DLD1 (cell line): ENCODE data around the gene GAL3ST2.
"Not testable (repeated sequence)": the region's sequence is repeated elsewhere in the genome, so short reads cannot be mapped to it uniquely, and the experiment has no call there.

ENCODE experiments used
- in situ Hi-C: cut with HindIII; loops from 2 replicates; pipeline ENCODE4 v1.10.0; 2017; ENCODE audit warnings: low sequenced_read_pairs

Gene GAL3ST2

DNA sequence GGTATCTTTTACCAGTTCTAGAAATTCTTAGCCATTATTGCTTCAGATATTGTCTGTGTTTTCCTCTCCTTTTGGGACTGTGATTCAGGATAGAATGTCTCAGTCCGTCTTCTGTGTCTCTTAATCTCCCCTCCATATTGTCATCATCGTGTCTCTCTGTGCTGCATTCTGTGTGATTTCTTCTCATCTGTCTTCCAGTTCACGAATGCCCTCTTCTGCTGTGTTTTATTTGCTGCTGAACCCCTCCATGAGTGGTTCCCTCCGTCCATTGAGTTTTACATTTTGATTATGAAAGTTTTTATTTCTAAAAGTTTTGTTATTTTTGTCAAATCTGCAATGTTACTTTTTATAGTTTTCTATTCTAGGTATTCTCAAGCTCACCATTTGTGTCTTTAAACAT lies 30.5 kb upstream of the GAL3ST2 start:
- in situ Hi-C loops, result no loop called here

DNA sequence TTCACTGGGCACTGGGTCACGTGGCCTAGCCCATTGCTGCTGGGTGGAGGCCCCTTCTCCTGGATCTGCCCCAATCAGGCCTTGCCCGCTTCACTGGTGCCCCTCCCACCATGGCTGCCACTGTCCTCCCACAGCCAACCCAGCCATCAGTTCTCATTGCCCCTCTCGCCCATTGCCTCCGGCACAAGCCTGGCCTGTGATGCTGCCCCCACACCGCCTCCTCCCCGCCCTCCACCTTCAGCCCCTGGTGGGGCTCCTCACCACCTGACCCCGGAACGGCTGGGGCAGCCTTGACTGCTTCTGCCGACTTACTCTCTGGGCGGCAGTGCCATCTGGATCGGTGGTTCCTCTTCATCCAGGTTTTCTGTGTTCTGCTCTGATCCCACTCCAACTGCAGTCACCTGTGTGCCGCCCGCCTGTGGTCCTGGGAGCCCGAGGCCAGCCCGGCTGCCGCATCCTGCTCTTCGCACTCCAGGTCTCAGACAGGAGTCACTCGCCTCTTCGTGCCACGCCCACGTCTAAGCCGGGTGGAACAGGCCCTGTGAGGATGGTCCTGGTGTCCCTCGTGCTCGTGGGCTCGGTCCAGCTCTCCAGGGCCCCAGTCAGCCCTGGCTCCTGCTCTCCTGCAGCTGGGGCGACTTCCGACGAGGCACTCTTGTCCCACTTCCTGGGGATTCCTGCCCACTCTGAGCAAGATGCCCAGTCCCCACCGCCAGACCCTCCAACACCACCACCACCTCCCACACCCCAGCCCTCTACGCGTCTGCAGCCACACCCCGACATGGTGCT lies 28.0 kb upstream of the GAL3ST2 start:
- in situ Hi-C loops, result no loop called here

DNA sequence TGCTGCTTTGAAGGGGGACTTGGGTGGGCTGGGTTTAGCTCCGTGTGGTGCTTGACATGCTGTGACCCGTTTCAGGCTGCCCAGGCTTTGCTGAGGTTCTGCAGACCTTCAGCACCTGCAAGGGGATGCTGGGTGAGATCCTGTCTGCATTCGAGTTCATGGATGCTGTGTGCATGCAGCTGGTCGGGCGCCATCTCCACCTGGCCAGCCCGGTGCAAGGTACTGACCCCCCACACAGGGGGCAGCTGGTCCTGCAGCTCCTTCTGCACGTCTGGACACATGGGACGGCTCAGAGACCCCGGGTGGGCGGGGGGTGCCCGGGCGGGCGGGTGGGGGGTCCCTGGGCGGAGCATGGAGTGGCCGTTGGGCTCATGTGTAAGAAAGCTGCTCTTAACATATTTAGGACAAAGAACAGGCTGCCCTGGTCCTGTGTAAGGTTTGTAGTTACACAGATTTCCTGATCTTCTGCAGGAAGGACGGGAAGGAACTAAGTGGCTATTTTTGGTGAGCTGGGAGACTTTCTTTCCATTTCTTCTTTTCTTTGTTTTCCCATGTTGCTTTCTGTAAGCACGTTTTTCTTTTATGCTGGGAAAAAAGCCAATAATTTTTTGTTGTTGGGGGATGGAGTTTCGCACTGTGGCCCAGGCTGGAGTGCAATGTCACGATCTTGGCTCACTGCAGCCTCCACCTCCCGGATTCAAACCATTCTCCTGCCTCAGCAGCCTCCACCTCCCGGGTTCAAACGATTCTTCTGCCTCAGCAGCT lies 26.4 kb upstream of the GAL3ST2 start:
- in situ Hi-C loops, result no loop called here

DNA sequence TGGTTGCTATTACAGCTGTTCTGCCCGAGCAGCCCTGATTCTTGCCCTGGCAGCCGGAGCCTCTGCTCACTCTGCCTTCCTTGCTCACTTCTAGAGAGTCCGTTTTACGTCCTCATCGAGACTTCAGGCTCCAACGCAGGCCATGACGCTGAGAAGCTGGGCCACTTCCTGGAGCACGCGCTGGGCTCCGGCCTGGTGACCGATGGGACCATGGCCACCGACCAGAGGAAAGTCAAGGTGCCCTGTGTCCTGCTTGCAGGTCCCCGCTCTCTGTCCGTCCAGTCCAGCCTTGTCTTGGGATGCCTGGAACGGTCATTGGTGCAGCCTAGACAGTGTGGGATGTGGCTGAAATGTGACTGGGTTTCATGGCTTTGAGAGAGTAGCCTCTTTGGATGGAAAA lies 25.5 kb upstream of the GAL3ST2 start:
- in situ Hi-C loops, result no loop called here

DNA sequence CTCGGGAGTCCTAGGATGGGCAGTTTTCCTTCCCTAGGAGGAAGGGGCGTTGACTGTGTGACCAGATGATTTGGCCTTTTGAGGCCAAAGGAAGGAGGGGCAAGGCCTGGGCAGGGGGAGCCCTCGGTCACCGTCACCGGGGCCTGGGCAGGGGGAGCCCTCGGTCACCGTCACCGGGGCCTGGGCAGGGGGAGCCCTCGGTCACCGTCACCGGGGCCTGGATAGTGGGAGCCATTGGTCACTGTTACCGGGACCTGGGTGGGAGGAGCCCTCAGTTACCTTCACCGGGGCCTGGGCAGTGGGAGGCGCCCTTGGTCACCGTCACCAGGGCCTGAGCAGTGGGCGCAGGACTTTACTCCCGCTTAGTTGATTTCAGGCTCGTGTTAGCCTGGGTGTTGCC lies 24.8 kb upstream of the GAL3ST2 start:
- in situ Hi-C loops, result no loop called here

DNA sequence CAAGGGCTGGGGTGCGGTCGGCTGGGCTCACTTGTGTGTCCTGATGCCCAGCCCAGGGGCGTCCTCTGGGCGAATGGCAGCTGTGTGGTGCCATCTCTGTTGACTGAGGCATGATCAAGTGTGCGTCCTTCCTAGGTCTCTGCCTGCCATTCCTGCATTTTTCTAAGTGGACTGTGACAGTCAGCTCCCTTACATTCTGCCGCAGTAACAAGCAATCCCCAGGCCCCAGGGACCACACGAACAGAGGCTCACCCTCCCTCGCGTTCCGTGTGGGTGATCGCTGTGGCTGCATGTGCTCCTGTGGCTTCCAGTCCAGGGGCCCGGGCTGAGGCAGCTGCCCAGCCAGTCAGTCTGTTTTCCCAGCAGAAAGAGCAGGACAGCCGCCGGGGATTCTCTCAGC lies 24.4 kb upstream of the GAL3ST2 start:
- in situ Hi-C loops, result no loop called here

DNA sequence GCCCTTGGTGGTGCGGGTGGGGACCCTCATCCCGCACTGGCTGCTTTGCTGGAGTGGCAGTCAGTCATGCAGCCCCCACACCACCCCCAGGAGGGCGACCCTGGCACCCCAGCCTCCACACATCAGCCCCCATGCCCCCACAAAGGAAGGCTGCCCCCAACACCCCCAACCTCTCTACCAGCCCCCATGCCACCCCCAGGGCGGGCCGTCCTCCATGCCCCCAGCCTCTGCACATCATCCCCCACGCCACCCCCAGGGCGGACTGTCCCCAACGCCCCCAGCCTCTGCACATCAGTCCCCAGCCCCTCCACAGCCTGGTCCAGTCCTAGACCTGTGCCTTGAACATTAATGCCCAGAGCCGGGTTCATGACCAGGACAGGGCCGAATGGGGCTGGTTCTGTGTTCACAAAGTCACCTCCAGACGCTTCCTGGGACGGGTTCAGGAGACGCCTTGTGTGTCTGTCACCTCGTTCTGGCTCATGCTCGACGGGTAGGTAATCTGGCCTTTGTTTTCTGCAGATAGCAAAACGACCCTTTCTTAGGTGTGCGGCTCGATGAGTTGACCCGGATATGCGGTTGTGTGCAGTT lies 23.8 kb upstream of the GAL3ST2 start:
- in situ Hi-C loops, result no loop called here

DNA sequence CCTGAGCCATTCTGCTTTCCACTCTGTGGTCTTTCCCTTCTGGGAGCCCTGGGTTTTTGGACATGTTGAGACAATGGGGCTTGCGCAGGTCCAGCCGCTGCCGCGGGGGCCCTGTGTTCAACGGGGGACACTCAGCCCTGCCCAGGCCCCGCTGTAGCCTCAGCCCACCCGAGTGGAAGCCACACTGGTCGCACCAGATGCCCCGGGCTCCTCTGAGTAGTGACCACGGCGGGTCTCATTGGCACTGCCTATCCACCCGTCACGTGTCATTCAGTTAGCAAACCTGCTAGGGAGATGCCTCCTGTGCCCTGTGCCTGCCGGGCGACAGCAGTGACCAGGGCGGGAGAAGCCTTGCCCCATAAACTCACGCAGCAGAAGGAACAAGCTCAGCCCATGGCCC lies 23.1 kb upstream of the GAL3ST2 start:
- in situ Hi-C loops, result no loop called here

DNA sequence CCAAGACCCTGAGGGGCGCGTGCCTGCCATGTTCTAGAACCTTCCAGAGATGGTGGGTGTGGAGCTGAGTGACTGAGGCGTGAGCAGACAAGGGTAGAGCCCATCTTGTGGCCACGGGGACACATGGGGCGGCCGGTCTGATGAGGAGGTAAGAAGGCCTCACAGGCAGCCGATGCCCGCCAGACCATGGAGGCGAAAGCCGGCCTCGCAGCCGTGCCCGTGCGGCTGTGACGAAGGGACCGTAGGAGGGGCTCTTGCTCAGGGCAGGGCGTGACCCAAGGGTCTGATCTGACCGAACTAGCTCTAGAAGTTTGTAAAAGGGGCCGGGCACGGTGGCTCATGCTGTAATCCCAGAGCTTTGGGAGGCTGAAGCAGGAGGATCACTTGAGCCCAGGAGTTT lies 22.6 kb upstream of the GAL3ST2 start:
- in situ Hi-C loops, result no loop called here

DNA sequence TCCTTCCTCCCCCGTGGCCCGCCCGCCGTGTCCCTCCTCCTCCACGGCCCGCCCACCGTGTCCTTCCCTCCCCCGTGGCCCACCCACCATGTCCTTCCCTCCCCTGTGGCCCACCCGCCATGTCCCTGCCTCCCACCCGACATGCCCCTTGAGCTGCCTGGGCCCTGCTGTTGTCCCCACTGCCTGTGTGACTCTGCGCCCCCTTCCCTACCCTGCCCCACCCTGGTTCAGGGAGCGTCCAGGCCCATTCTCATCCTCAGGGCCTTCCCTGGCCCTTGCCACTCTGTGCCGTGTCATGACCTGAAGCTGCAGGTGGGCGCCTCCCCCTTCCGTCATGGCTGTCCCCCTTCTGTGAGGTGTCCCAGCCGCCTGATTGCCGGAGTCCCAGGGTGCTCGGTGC lies 21.5 kb upstream of the GAL3ST2 start:
- in situ Hi-C loops, result no loop called here

DNA sequence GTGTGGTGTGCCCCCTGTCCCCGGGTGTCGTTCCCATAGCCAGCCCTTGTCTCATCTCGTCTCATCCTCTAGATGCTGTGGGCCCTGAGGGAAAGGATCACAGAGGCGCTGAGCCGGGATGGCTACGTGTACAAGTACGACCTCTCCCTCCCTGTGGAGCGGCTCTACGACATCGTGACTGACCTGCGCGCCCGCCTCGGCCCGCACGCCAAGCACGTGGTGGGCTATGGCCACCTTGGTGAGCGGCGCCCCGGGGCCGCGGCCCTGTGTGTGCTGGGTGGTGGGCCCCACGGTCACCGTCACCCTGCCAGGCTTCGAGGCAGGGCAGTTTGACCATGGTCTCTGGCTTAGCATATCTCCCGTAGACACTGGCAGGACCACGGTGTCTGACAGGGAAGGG lies 20.8 kb upstream of the GAL3ST2 start:
- in situ Hi-C loops, result no loop called here

DNA sequence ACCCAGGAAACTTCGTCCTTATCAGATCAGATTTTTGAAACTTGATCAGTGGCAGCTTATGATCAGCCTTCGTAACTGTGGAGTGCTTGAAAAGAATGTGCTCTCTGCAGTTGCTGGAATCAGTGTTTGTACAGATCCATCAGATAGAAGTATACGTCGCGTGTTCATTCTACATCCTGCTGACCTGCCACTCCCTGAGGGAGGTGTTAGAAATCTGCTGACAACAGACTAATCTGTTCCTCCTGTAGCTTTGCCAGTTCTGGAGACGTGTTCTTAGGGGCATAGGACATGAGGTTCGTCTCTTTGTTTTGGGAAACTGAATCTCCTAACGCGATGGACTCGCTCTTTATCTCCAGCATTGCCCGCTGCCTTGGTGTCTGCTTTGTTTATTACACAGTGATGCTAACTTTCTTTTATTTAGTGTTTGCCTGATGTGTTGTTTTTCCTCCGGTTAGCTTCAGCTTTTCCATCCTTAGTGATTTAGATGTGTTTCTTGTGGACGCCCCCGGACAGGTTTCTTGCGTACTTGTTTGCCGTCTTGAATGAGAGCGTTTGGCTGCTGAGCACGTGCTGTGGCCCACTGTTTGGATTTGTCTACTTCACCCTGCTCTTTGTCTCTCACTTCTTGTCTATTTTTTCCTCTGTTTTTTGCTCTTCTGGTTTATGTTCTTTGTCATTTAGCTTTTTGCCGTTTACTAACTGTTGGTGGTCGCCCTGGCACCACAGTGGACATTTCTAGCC lies 17.4 kb upstream of the GAL3ST2 start:
- in situ Hi-C loops, result no loop called here

DNA sequence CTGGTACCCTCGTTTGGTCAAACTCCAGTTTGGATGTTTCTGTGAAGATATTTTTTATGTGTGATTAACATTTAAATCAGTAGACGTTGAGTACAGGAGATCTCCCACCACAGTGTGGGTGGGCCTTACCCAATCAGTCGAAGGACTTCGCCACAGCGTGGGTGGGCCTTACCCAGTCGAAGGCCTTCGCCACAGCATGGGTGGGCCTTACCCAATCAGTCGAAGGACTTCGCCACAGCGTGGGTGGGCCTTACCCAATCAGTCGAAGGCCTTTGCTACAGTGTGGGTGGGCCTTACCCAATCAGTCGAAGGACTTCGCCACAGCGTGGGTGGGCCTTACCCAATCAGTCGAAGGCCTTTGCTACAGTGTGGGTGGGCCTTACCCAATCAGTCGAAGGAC lies 16.7 kb upstream of the GAL3ST2 start:
- in situ Hi-C loops, result not testable (repeated sequence)

DNA sequence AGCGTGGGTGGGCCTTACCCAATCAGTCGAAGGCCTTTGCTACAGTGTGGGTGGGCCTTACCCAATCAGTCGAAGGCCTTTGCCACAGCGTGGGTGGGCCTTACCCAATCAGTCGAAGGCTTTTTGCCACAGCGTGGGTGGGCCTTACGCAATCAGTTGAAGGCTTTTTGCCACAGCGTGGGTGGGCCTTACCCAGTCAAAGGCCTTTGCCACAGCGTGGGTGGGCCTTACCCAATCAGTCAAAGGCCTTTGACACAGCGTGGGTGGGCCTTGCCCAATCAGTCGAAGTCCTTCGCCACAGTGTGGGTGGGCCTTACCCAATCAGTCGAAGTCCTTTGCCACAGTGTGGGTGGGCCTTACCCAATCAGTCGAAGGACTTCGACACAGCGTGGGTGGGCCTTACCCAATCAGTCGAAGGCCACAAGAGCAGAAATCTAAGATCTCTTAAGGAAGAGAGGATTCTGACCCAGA lies 16.3 kb upstream of the GAL3ST2 start:
- in situ Hi-C loops, result no loop called here

DNA sequence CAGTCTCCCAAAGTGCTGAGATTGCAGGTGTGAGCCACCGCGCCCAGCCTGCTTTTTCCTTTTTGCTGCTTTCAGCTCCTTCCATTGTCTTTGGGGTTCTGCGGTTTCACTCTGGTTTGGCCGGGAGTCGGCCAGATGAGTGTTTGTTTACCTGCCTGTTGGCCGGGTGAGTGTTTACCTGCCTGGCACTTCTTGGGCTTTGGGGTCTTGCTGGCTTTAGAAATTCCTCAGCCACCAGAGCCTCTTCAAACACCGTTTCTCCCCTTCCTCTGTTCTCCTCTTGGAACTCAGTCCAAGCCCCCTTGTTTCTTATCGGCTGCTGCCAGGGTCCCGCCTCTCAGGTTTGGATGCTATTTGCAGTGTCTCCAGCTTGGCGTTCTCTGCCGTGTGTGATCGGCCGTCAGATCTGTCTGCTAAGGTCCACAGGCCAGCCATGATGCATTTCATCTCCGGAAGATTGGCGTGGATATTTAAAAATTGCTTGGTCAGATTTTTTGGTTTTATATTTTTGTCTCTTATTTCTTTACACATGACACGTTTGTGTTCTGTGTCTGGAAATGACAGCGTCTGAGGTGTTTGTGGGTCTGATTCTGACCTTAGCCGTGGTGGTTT lies 14.2 kb upstream of the GAL3ST2 start:
- in situ Hi-C loops, result no loop called here

DNA sequence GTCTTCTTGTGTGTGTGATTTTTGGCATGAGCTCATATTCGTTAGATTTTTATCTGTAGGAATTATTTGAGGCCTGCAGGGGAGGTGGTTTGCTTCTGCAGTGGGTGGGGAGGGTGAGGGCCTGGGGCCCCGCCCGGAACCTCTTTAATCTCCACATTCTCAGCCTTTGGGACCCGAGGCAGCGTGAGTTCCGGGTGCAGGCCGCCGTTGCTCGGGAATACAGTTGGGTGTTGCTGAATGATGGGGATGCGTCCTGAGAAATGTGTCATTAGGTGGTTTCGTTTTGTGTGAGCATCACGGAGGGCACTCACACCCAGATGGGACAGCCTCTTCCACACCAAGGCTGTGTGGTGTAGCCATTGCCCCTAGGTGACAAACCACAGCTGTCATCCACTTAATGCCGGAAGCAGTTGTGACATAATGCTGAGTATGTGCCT lies 13.7 kb upstream of the GAL3ST2 start:
- in situ Hi-C loops, result no loop called here

DNA sequence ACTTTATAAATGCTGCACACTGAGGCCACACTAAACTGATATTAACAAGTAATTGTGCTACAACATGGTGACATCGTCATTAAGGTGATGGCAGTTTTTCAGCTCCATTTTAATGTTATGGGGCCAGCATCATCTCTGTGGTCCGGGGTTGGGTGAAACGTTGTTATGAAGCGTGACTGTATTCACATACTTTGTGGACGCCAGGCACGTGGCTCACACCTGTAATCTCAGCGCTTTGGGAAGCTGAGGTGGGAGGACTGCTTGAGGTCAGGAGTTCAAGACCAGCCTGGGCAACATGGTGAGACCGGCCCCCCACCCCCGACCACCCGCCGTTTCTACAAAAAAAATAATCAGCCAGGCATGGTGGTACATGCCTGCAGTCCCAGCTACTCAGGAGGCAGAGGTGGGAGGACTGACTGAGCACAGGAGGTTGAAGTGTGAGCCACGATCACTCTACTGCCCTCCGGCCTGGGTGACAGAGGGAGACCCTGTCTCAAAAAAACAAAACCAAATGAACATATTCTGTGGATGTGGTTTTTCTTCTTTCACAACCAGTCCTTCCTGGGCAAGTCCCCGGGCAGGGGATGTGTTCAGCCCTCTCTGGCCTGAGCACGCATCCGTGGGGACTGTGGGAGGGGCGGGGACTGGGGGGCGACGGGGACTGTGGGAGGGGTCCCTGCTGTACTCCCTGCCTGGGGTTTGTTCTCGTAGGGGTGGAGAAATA lies 12.9 kb upstream of the GAL3ST2 start:
- in situ Hi-C loops, result no loop called here

DNA sequence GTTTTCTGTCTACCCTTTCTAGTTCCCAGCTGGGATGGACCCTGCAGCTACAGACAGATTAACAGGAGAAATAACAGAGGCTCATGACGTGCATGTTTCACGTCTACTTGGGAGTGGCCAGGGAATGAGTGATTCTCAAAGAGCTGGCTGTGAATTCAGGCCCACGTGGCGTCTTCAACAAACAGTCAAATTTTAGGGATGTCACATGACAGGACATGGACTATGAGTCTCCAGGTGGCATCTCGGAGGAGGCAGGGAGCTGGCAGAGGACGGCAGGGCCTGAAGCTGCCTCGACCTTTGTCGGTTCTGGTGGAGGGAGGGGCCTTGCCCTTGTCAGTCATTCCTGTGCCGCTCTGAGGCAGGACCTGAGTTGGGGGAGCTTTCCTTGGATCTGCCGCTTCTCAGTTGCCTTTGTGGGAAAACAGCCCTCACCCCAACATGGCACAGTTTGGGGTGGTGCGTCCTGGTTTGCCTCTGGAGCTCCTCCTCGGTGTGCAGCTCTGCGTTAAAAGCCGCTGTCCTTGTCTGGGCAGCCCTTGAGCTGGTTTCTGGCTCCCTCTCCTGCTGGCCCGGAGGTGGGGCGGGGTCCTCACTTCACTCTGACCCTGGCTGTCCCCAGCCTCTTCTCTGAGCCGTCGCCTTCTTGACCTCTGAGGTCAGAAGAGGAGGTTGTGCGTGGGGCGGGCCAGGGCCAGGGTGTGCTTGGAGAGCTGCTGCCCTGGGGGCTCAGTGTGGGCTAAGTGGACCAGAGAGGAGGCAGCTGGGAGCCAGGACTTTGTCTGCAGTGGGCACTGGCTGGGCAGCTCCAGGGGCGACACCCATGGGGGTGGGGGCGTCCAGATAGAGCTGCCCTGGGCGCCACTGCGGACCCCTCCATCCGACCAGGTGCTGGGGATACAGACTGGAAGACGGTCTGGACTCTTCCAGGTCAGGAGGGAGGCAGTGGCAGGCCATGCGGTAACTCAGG lies 12.1 kb upstream of the GAL3ST2 start:
- in situ Hi-C loops, result no loop called here
